ENCODE results near the gene ELFN2. TPM values are rescaled to one million over a fixed set of nuclear protein-coding genes. Genes with fewer than 3 reads are reported as not detected.

Gene ELFN2
- total RNA-seq, 1 experiment from 2014 or later = 10.0 TPM

- peaks cover 14% of the 10 kb centered on the region; the same call in 1 of the 2 replicates for H3K36me3 ChIP-seq (ENCODE audit: low read depth, low read length)
- BruUV-seq (replicated peaks) = no TSS peak
- H3K9me2 ChIP-seq (replicated peaks; ENCODE audit: low read length) = no peaks in the 10 kb centered on the region
- no peaks in the 10 kb centered on the region for H3K27me3 ChIP-seq (ENCODE audit: low read length)
- peak overlapping the region; percentile 62 for H3K4me2 ChIP-seq (ENCODE audit: low read length)
- TF ChIP-seq EZH2phosphoT487 (IDR thresholded peaks at IDR 0.05; ENCODE audit: borderline replicate concordance, low read length) = no peak
- no peak for TF ChIP-seq EZH2 (IDR thresholded peaks at IDR 0.05; ENCODE audit: low read length, unreplicated experiment)
- no peak for TF ChIP-seq CTCF (conservative IDR thresholded peaks at IDR 0.05; ENCODE audit: low read depth, low read length)
- peaks cover 31% of the 10 kb centered on the region for H3K4me1 ChIP-seq (ENCODE audit: insufficient read depth, low read length)
- intact Hi-C loops (cut with micrococcal nuclease) = loop anchor here (5.0 kb wide), 1 partner anchor 104 kb away; no protein-coding TSS in a partner anchor
- ATAC-seq = no peak
- ChIA-PET CTCF (no interaction called here), POLR2A (ENCODE audit: unreplicated experiment) (interaction anchor here (0.6 kb wide), 1 partner anchor 49 kb away, joined by 3 read pairs; no protein-coding TSS in a partner anchor)
- H3K9me3 ChIP-seq (ENCODE audit: low read length) = 0 out of 2 replicates have a peak, but pooled peaks cover 13% of the 10 kb centered on the region
- H3F3A ChIP-seq (ENCODE audit: low read length, unreplicated experiment) = peaks cover 18% of the 10 kb centered on the region
- no peak for DNase-seq
- H4K20me1 ChIP-seq (ENCODE audit: low read length) = no peaks in the 10 kb centered on the region
- H3K9ac ChIP-seq (ENCODE audit: low read length) = peak overlapping the region; percentile 62; the same call in 1 of the 2 replicates
- H2AFZ ChIP-seq (ENCODE audit: low read length) = no peak overlapping the region
- peak overlapping the region; percentile 96 for H3K27ac ChIP-seq (ENCODE audit: low read length)
- H3K79me2 ChIP-seq (ENCODE audit: low read length) = peaks cover 19% of the 10 kb centered on the region
- H3K4me3 ChIP-seq (ENCODE audit: low read length) = 0 out of 2 replicates have a peak overlapping the region, but pooled peaks have one; percentile 20
These were observed 3.7 kb upstream of the ELFN2 start for GRCh38 chr22:37430941-37431340.

DNA sequence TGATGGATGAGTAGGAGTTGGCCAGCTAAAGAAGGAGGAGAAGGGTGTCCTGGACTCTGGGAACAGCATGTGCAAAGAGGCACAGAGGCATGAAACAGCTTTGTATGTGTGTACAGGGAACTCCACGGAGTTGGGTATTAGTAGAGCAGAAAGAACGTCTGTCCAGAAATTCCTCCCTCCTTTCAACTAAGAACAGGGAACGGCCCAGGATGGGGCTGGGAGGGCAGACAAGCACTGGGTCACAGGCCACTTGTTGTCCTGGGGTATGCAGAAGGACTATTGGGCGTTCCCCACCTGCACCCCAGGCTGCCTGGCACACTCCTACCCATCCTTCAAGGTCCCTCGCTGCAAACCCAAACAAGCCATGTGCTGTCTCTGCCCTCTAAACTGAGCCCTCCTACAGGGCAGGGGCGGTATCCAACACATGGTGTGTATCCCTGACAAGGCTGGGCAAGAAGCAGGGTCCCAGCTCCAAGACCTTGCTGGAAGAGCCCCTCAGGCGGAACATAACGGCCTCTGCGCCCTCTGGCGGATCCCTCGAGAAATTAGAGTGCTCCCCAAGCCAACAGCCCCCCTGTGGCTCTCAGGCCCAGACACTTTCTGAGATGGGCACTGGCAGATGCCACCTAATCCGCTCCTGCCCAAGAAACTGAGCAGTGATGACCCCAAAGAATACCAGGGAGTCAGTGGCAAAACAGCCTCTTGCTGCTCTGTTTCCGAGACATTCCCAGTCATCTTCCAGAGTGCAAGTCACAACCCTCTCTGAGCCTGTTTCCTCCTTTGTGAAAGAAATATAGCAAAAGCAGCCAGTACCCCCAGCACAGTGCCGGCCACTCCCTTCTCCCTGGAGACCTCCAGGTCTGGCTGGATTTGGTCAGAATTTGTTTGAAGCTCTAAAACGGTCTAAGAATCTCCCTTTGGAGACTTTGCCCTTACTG lies 1.6 kb upstream of the ELFN2 start:
- ChIA-PET CTCF (no interaction called here), POLR2A (ENCODE audit: unreplicated experiment) (no interaction called here)
- TF ChIP-seq EZH2phosphoT487 (IDR thresholded peaks at IDR 0.05; ENCODE audit: borderline replicate concordance, low read length) = no peak
- TF ChIP-seq EZH2 (IDR thresholded peaks at IDR 0.05; ENCODE audit: low read length, unreplicated experiment) = no peak
- no peak; the same call in 1 of the 2 replicates for TF ChIP-seq CTCF (conservative IDR thresholded peaks at IDR 0.05; ENCODE audit: low read depth, low read length)
- H3K79me2 ChIP-seq (ENCODE audit: low read length) = peaks cover 39% of the 10 kb centered on the region
- DNase-seq (no peak), ATAC-seq (no peak)
- intact Hi-C loops (cut with micrococcal nuclease) = no loop called here
- peaks cover 18% of the 10 kb centered on the region for H3F3A ChIP-seq (ENCODE audit: low read length, unreplicated experiment)
- no peak overlapping the region for H2AFZ ChIP-seq (ENCODE audit: low read length)
- BruUV-seq (replicated peaks) = no TSS peak
- H3K9me2 ChIP-seq (replicated peaks; ENCODE audit: low read length) = no peaks in the 10 kb centered on the region
- peaks cover 43% of the 10 kb centered on the region for H3K4me1 ChIP-seq (ENCODE audit: insufficient read depth, low read length)
- no peak overlapping the region for H3K4me3 ChIP-seq (ENCODE audit: low read length)
- peak overlapping the region; percentile 80; the same call in 1 of the 2 replicates for H3K4me2 ChIP-seq (ENCODE audit: low read length)
- H4K20me1 ChIP-seq (ENCODE audit: low read length) = no peaks in the 10 kb centered on the region
- H3K36me3 ChIP-seq (ENCODE audit: low read depth, low read length) = peaks cover 13% of the 10 kb centered on the region; the same call in 1 of the 2 replicates
- no peaks in the 10 kb centered on the region for H3K27me3 ChIP-seq (ENCODE audit: low read length)
- no peak overlapping the region for H3K9ac ChIP-seq (ENCODE audit: low read length)
- H3K9me3 ChIP-seq (ENCODE audit: low read length) = 0 out of 2 replicates have a peak, but pooled peaks cover 13% of the 10 kb centered on the region
- no peak overlapping the region for H3K27ac ChIP-seq (ENCODE audit: low read length)
